Hepatocyte (in vitro differentiated cells): Measurements from ENCODE around the gene RPGRIP1L. TPM values are rescaled to one million over a fixed set of nuclear protein-coding genes. Genes with fewer than 3 reads are reported as not detected.

ENCODE experiments used
- DNase-seq: peaks from one replicate; pipeline ENCODE4 v3.0.0-alpha.2; 2016; ENCODE audit warnings: low spot score
- H2AFZ ChIP-seq: fragments of 200-600 bp; sonication (generic); 2 replicates; pipeline ENCODE4 v1.6.0; 2016; ENCODE audit warnings: antibody characterized with exemption, mild to moderate bottlenecking
- H3K27ac ChIP-seq: fragments of 200-600 bp; sonication (generic); 2 replicates; pipeline ENCODE4 v1.5.1; 2016; ENCODE audit warnings: mild to moderate bottlenecking
- H3K27me3 ChIP-seq: fragments of 200-600 bp; sonication (generic); 2 replicates; pipeline ENCODE4 v1.6.1; 2016
- H3K36me3 ChIP-seq: fragments of 200-600 bp; sonication (generic); replicated peaks from 2 replicates; pipeline ENCODE4 v1.5.1; 2016; ENCODE audit warnings: low read depth; ENCODE audit not compliant: insufficient read depth
- H3K4me1 ChIP-seq: fragments of 200-600 bp; sonication (generic); 2 replicates; pipeline ENCODE4 v1.5.1; 2016; ENCODE audit warnings: mild to moderate bottlenecking, moderate library complexity; ENCODE audit not compliant: insufficient read depth
- H3K4me2 ChIP-seq: fragments of 200-600 bp; sonication (generic); 2 replicates; pipeline ENCODE4 v1.6.0; 2016
- H3K4me3 ChIP-seq: fragments of 200-600 bp; sonication (generic); 2 replicates; pipeline ENCODE4 v1.5.1; 2016; ENCODE audit warnings: mild to moderate bottlenecking
- H3K79me2 ChIP-seq: fragments of 200-600 bp; sonication (generic); 2 replicates; pipeline ENCODE4 v1.6.0; 2017; ENCODE audit warnings: mild to moderate bottlenecking
- H3K9me2 ChIP-seq: fragments of 200-600 bp; sonication (generic); replicated peaks from 2 replicates; pipeline ENCODE4 v1.6.0; 2017; ENCODE audit warnings: mild to moderate bottlenecking; ENCODE audit not compliant: insufficient read depth
- H3K9me3 ChIP-seq: fragments of 200-600 bp; sonication (generic); 2 replicates; pipeline ENCODE4 v1.5.1; 2016; ENCODE audit warnings: low read depth, mild to moderate bottlenecking
- H4K20me1 ChIP-seq: fragments of 200-600 bp; sonication (generic); 2 replicates; pipeline ENCODE4 v1.6.0; 2016; ENCODE audit warnings: mild to moderate bottlenecking; ENCODE audit not compliant: insufficient read depth, poor library complexity, severe bottlenecking
- CTCF ChIP-seq: fragments of 200-600 bp; sonication (generic); IDR thresholded peaks from 2 replicates; pipeline ENCODE4 v1.5.1; 2016; ENCODE audit warnings: antibody characterized with exemption, mild to moderate bottlenecking; ENCODE audit not compliant: poor library complexity
- EZH2 ChIP-seq: fragments of 200-600 bp; sonication (generic); IDR thresholded peaks from 2 replicates; pipeline ENCODE4 v1.6.1; 2016; ENCODE audit warnings: antibody characterized with exemption, mild to moderate bottlenecking, borderline replicate concordance
- EZH2phosphoT487 ChIP-seq: fragments of 200-600 bp; sonication (generic); IDR thresholded peaks from one replicate; pipeline ENCODE4 v1.6.1; 2018; ENCODE audit warnings: antibody characterized with exemption, mild to moderate bottlenecking, low read depth, moderate library complexity; ENCODE audit not compliant: unreplicated experiment, severe bottlenecking
- WGBS: methylation state at CpG from one replicate; pipeline ENCODE4 v1.1.6; 2016; ENCODE audit warnings: low lambda C conversion rate; ENCODE audit errors: missing lambda C conversion rate; 5-methylcytosine and 5-hydroxymethylcytosine counted together
- polyA plus RNA-seq: library from polyadenylated mRNA; unstranded; fragments of >200 nt; fragmentation: Nextera tagmentation; extraction: Ambion mirVana; gene quantifications from 2 replicates; pipeline ENCODE4 v1.2.1, GENCODE V29; 2016
- total RNA-seq: library from RNA; depleted of rRNA; stranded (reverse); fragments of >200 nt; gene quantifications from 2 replicates; pipeline ENCODE4 v1.2.3, GENCODE V29; 2014

Gene RPGRIP1L
- total and polyA plus RNA-seq, 2 experiments from 2014 or later, result 5.8 to 9.5 TPM

- peaks cover 84% of the 10 kb centered on the region for H3K79me2 ChIP-seq
- TF ChIP-seq EZH2, result no peak
- no peak for TF ChIP-seq EZH2phosphoT487
- TF ChIP-seq CTCF, result no peak
- WGBS, result 89% methylated on average over 3 of the region's 3 CpGs
- no peak overlapping the region for H2AFZ ChIP-seq
- no peaks in the 10 kb centered on the region for H3K36me3 ChIP-seq
- no peaks in the 10 kb centered on the region for H3K27me3 ChIP-seq
- peaks cover 13% of the 10 kb centered on the region for H4K20me1 ChIP-seq
- no peak overlapping the region for H3K27ac ChIP-seq
- H3K4me1 ChIP-seq, result peaks cover 4% of the 10 kb centered on the region
- DNase-seq, result no peak
- H3K9me2 ChIP-seq, result no peaks in the 10 kb centered on the region
- no peak overlapping the region for H3K4me2 ChIP-seq
- no peak overlapping the region for H3K4me3 ChIP-seq
- no peaks in the 10 kb centered on the region for H3K9me3 ChIP-seq
These were observed 27.0 kb upstream of the RPGRIP1L start for GRCh38 chr16:53730693-53731092.

- no peaks in the 10 kb centered on the region for H3K9me2 ChIP-seq
- H2AFZ ChIP-seq, result no peak overlapping the region
- no peak overlapping the region for H3K4me3 ChIP-seq
- H4K20me1 ChIP-seq, result peaks cover 6% of the 10 kb centered on the region
- no peaks in the 10 kb centered on the region for H3K9me3 ChIP-seq
- H3K27ac ChIP-seq, result no peak overlapping the region
- no peak for TF ChIP-seq EZH2phosphoT487
- no peaks in the 10 kb centered on the region for H3K4me1 ChIP-seq
- no peaks in the 10 kb centered on the region for H3K36me3 ChIP-seq
- no peak for DNase-seq
- H3K27me3 ChIP-seq, result no peaks in the 10 kb centered on the region
- H3K79me2 ChIP-seq, result peaks cover 88% of the 10 kb centered on the region
- no peak overlapping the region for H3K4me2 ChIP-seq
These were observed 23.0 kb upstream of the RPGRIP1L start for GRCh38 chr16:53726625-53727024.

GRCh38 chr16:53721017-53721416 is 17.4 kb upstream of the RPGRIP1L start:
- Histone ChIP-seq H3K27me3 (no peaks in the 10 kb centered on the region), H3K36me3 (no peaks in the 10 kb centered on the region), H3K4me3 (no peak overlapping the region), H3K4me1 (no peaks in the 10 kb centered on the region), H4K20me1 (peaks cover 4% of the 10 kb centered on the region), H3K79me2 (peaks cover 91% of the 10 kb centered on the region), H3K9me3 (no peaks in the 10 kb centered on the region), H3K27ac (no peak overlapping the region), H2AFZ (no peak overlapping the region), H3K4me2 (no peak overlapping the region), H3K9me2 (no peaks in the 10 kb centered on the region)
- TF ChIP-seq EZH2, result no peak
- TF ChIP-seq CTCF, result no peak
- TF ChIP-seq EZH2phosphoT487, result no peak
- WGBS, result 92% methylated on average over 5 of the region's 5 CpGs
- no peak for DNase-seq

GRCh38 chr16:53717577-53717976 is 13.9 kb upstream of the RPGRIP1L start:
- H2AFZ ChIP-seq, result no peak overlapping the region
- no peaks in the 10 kb centered on the region for H3K36me3 ChIP-seq
- H3K27me3 ChIP-seq, result no peaks in the 10 kb centered on the region
- no peaks in the 10 kb centered on the region for H3K9me2 ChIP-seq
- H3K9me3 ChIP-seq, result no peaks in the 10 kb centered on the region
- no peak overlapping the region for H3K4me3 ChIP-seq
- 93% methylated on average over 3 of the region's 3 CpGs for WGBS
- H3K4me1 ChIP-seq, result no peaks in the 10 kb centered on the region
- no peak for DNase-seq
- H4K20me1 ChIP-seq, result no peaks in the 10 kb centered on the region
- no peak overlapping the region for H3K27ac ChIP-seq
- TF ChIP-seq CTCF, result no peak
- no peak for TF ChIP-seq EZH2
- TF ChIP-seq EZH2phosphoT487, result no peak
- H3K4me2 ChIP-seq, result no peak overlapping the region
- peaks cover 84% of the 10 kb centered on the region for H3K79me2 ChIP-seq
